Neural cell (in vitro differentiated cells): ENCODE results near the gene PTH. TPM values are rescaled to one million over a fixed set of nuclear protein-coding genes. Genes with fewer than 3 reads are reported as not detected.

Experiments used
- H2AFZ ChIP-seq: fragments of 200-600, 300-800 bp; sonication (generic), shearing (Covaris generic); 2 replicates; pipeline ENCODE4 v1.6.0; 2014; ENCODE audit warnings: low read depth, mild to moderate bottlenecking, antibody characterized with exemption, low read length, moderate library complexity
- H3F3A ChIP-seq: fragments of 200-600 bp; shearing (Covaris generic); 2 replicates; pipeline ENCODE4 v1.6.1; 2016; ENCODE audit warnings: mild to moderate bottlenecking, moderate library complexity, mixed read lengths, antibody characterized with exemption, low read length; ENCODE audit not compliant: insufficient read depth, poor library complexity, severe bottlenecking
- H3K27ac ChIP-seq: fragments of 200-600, 300-800 bp; sonication (generic), shearing (Covaris generic); 2 replicates; pipeline ENCODE4 v1.5.1; 2014; ENCODE audit warnings: mild to moderate bottlenecking, low read length, moderate library complexity
- H3K27me3 ChIP-seq: fragments of 300-800, 200-600 bp; sonication (generic), shearing (Covaris generic); 2 replicates; pipeline ENCODE4 v1.6.0; 2014; ENCODE audit warnings: mild to moderate bottlenecking, low read depth, low read length, moderate library complexity; ENCODE audit not compliant: insufficient read depth
- H3K36me3 ChIP-seq: fragments of 300-800, 200-600 bp; sonication (generic), shearing (Covaris generic); 2 replicates; pipeline ENCODE4 v1.5.1; 2014; ENCODE audit warnings: mild to moderate bottlenecking, antibody characterized with exemption, low read length, moderate library complexity; ENCODE audit not compliant: insufficient read depth
- H3K4me2 ChIP-seq: fragments of 300-800, 200-600 bp; sonication (generic), shearing (Covaris generic); 2 replicates; pipeline ENCODE4 v1.6.0; 2014; ENCODE audit warnings: mild to moderate bottlenecking, low read length
- H3K4me3 ChIP-seq: fragments of 300-800, 200-600 bp; sonication (generic), shearing (Covaris generic); 2 replicates; pipeline ENCODE4 v1.5.1; 2014; ENCODE audit warnings: mild to moderate bottlenecking, low read length, moderate library complexity
- H3K79me2 ChIP-seq: fragments of 200-600 bp; shearing (Covaris generic); replicated peaks from 2 replicates; pipeline ENCODE4 v1.6.0; 2014; ENCODE audit warnings: mild to moderate bottlenecking, low read length, moderate library complexity; ENCODE audit not compliant: insufficient read depth
- H3K9ac ChIP-seq: fragments of 300-800, 200-600 bp; sonication (generic), shearing (Covaris generic); 2 replicates; pipeline ENCODE4 v1.6.1; 2016; ENCODE audit warnings: mild to moderate bottlenecking, low read length, mixed read lengths
- H3K9me2 ChIP-seq: fragments of 200-600 bp; shearing (Covaris generic); 2 replicates; pipeline ENCODE4 v1.6.1; 2016; ENCODE audit warnings: mild to moderate bottlenecking, low read length, mixed read lengths; ENCODE audit not compliant: insufficient read depth
- H3K9me3 ChIP-seq: fragments of 200-600, 300-800 bp; sonication (generic), shearing (Covaris generic); 2 replicates; pipeline ENCODE4 v1.6.1; 2016; ENCODE audit warnings: mild to moderate bottlenecking, mixed run types, low read length, moderate library complexity, mixed read lengths
- H4K20me1 ChIP-seq: fragments of 200-600 bp; shearing (Covaris generic); 2 replicates; pipeline ENCODE4 v1.6.1; 2016; ENCODE audit warnings: mild to moderate bottlenecking, mixed run types; ENCODE audit not compliant: insufficient read depth
- CTCF ChIP-seq: fragments of 450-650 bp; IDR thresholded peaks from 2 replicates; pipeline ENCODE4 v1.5.1; 2014; ENCODE audit warnings: antibody characterized with exemption, mild to moderate bottlenecking, moderate library complexity; ENCODE audit not compliant: poor library complexity, severe bottlenecking
- EP300 ChIP-seq: fragments of 450-650 bp; conservative IDR thresholded peaks from 2 replicates; pipeline ENCODE4 v1.6.1; 2014; ENCODE audit warnings: antibody characterized with exemption, mild to moderate bottlenecking, moderate library complexity; ENCODE audit not compliant: poor library complexity, severe bottlenecking
- EZH2 ChIP-seq: fragments of 200-600, 300-800 bp; shearing (Covaris generic), sonication (generic); IDR thresholded peaks from 2 replicates; pipeline ENCODE4 v1.6.1; 2014; ENCODE audit warnings: antibody characterized with exemption, low read length, borderline replicate concordance, mild to moderate bottlenecking; ENCODE audit not compliant: insufficient read depth, poor library complexity, severe bottlenecking
- MXI1 ChIP-seq: fragments of 450-650 bp; conservative IDR thresholded peaks from 2 replicates; pipeline ENCODE4 v1.6.1; 2014; ENCODE audit warnings: antibody characterized with exemption, mild to moderate bottlenecking; ENCODE audit not compliant: poor library complexity, severe bottlenecking
- POLR2AphosphoS5 ChIP-seq: IDR thresholded peaks from 2 replicates; pipeline ENCODE4 v1.6.1; 2012
- RAD21 ChIP-seq: fragments of 450-650 bp; conservative IDR thresholded peaks from 2 replicates; pipeline ENCODE4 v1.6.1; 2014; ENCODE audit warnings: antibody characterized with exemption, mild to moderate bottlenecking, moderate library complexity
- REST ChIP-seq: IDR thresholded peaks from 2 replicates; pipeline ENCODE4 v1.6.1; 2012; ENCODE audit warnings: borderline replicate concordance
- SMC3 ChIP-seq: fragments of 450-650 bp; conservative IDR thresholded peaks from 2 replicates; pipeline ENCODE4 v1.6.1; 2014; ENCODE audit warnings: antibody characterized with exemption, mild to moderate bottlenecking, moderate library complexity; ENCODE audit not compliant: poor library complexity
- TAF1 ChIP-seq: IDR thresholded peaks from 2 replicates; pipeline ENCODE4 v1.6.1; 2012; ENCODE audit warnings: low read depth
- polyA minus RNA-seq: library from RNA; depleted of rRNA, polyadenylated mRNA; stranded (reverse); fragments of >200 nt; gene quantifications from 2 replicates; pipeline ENCODE4 v1.2.3, GENCODE V29; 2014
- polyA plus RNA-seq: library from polyadenylated mRNA; depleted of rRNA; stranded (reverse); fragments of >200 nt; gene quantifications from 2 replicates; pipeline ENCODE4 v1.2.3, GENCODE V29; 2014

Gene PTH
- polyA plus RNA-seq (not detected in 2 replicates), polyA minus RNA-seq (not detected in 2 replicates)

- Histone ChIP-seq H3K27ac (no peak within 1 kb of the TSS), H3K9me3 (no peaks in the 10 kb centered on the region), H3K4me2 (no peak within 1 kb of the TSS), H3K9me2 (no peaks in the 10 kb centered on the region), H3K4me3 (no peak within 1 kb of the TSS), H2AFZ (no peak within 1 kb of the TSS), H3F3A (no peaks in the 10 kb centered on the region), H3K9ac (no peak within 1 kb of the TSS), H3K79me2 (no peaks in the 10 kb centered on the region), H4K20me1 (no peaks in the 10 kb centered on the region), H3K36me3 (no peaks in the 10 kb centered on the region), H3K27me3 (no peaks in the 10 kb centered on the region)
- TF ChIP-seq EZH2 (no peak), REST (no peak), TAF1 (no peak), POLR2AphosphoS5 (no peak)
Measured at GRCh38 chr11:13495929-13496328, at the start of gene PTH. PTH (minus strand) TSS chr11:13495997; CDS start chr11:13492855, 3,142 bp downstream.

- H3K79me2 ChIP-seq = no peaks in the 10 kb centered on the region
- TF ChIP-seq EP300 = no peak
- TF ChIP-seq SMC3 = no peak
- no peak for TF ChIP-seq TAF1
- no peak for TF ChIP-seq MXI1
- TF ChIP-seq CTCF = no peak
- no peak for TF ChIP-seq REST
- no peak for TF ChIP-seq RAD21
- TF ChIP-seq POLR2AphosphoS5 = no peak
- TF ChIP-seq EZH2 = no peak
- H3K4me3 ChIP-seq = no peak overlapping the region
- no peaks in the 10 kb centered on the region for H4K20me1 ChIP-seq
- H3K27me3 ChIP-seq = no peaks in the 10 kb centered on the region
- H3K9me3 ChIP-seq = no peaks in the 10 kb centered on the region
- H2AFZ ChIP-seq = no peak overlapping the region
- H3F3A ChIP-seq = no peaks in the 10 kb centered on the region
- no peaks in the 10 kb centered on the region for H3K36me3 ChIP-seq
- H3K4me2 ChIP-seq = no peak overlapping the region
- H3K27ac ChIP-seq = no peak overlapping the region
- H3K9ac ChIP-seq = no peak overlapping the region
- H3K9me2 ChIP-seq = no peaks in the 10 kb centered on the region
Measured at GRCh38 chr11:13538044-13538443, 42.2 kb upstream of the PTH start.
